ENCODE results near the gene TRIM66.

The TRIM66 gene

DNA sequence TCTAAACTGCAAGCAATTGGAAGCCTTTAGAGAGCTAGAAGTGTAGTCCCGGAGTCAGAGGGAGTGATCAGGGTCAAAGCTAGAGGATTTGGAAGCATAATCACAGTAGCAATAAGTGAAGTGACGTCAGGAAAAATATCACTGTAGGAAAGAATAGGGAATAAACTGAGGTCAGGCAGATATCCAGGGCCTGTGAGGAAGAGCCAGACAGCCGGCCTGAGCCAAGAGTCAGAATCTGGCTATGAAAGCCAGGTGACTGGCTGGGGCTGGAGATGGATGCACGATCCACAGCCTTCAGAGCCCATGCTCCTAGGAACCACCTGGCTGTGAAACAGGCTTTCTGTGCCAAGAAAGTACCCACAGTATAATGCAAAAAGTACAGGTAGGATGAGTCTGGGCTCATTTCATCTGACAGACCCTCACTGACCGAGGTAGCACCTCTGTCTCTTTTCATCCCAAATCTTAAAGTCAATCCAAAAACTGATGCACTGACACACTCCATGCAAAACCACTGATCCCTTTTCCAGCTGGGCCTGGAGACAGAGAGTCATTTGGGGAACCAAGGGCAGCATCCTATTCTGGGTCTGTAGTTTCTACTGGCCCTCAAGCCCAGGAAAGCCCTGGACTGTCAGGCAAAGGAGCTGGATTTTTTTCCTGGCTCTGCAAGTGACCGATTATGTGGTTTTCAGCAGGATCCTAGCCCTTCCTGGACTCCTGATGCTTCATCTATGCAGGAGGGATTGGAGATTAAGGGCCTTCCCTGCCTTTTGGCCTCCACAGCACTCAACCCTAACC, 21.3 kb downstream of the TRIM66 start:
- no peak for DNase-seq (ENCODE audit: low read depth in 3 of 3, low spot score in 1 of 3)

DNA sequence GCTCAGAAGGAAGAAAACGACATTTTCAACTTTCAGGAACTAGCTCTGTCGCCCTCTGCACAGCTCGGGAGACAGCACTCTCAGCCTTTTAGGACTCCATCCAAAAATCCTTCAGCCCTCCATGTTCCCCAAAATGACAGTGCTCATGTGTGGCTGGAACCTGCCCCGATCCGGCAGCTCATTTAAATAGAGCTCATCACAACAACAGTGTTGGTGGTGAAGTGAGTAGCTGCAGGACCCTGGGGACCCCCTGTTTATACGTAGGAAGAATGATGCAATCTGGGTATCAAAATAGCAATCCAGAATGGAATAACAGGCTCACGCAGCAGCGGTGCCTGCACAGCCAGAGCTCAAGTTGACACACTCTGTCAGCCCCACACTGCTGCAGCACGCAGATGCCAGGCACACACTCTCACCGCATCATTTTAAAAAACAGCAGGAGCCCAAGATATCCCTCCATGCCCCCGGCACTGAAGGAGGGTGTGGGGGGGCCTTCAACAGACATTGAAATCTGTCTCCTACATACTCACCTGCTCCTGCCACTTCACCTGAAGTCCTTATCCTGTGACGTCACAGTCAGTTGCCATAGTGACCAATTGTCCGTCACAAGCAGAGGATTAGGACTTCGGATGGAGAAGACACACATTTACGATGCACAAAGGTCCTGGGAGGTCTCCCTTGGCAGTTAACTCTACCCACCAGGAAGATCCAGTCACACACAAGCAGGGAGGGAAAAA, 24.0 kb downstream of the TRIM66 start:
- no peak for DNase-seq (ENCODE audit: low read depth in 3 of 3, low spot score in 1 of 3)

DNA sequence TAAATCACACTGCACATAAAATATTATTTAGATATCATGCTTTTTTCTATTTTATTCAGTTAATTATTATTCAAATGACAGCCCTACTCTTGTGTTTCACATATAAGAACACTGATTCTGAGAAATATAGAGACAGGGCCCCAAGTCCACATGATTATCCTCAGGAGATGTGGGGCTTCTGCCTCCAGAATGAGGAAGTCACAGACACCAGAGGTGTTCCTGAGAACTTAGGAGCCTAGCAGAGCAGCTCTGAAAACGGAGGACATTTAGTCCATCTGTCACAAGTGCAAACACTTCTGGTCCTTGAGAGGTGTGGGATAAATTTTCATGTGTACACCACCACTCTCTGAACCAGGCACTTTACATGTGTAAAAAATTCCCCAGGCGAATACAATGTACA, 26.2 kb downstream of the TRIM66 start:
- DNase-seq (ENCODE audit: low read depth in 3 of 3, low spot score in 1 of 3), result no peak

DNA sequence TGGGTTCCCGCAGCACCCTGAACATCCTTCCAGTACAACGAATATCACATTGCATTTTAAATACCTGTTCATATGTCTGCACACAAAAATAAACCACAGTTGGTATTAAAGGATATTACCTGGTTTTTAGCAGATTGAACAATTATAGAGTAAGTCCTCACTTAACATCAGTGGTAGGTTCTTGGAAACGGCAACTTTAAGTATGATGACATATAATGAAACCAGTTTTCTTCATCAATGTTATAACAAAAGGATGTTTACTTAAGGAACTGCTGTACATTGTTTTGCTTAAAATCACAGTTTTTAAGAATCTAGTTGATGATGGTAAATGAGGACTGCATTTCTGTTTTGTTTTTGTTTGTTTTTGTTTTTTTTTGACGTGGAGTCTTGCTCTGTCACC, 28.0 kb downstream of the TRIM66 start:
- no peak for DNase-seq (ENCODE audit: low read depth in 3 of 3, low spot score in 1 of 3)

DNA sequence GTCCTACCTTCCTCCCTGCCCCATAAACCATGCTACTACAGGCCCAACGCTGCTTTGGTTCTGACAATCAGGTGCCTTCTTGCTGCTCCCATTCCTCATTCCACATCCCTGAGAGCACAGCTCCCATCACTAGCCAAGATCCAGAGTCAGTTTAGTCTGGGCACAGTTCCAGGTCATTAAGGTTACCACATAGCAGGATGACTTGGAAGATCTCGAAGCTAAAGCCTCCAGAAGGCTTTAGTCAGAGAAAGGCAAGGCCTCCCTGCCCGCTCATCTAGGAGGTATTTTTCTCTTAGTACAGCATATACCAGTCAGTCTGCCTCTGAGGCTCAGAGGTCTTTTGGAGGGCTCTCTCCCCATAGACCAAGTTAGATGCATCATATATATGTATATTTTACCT, 30.3 kb downstream of the TRIM66 start:
- no peak for DNase-seq (ENCODE audit: low read depth in 3 of 3, low spot score in 1 of 3)

DNA sequence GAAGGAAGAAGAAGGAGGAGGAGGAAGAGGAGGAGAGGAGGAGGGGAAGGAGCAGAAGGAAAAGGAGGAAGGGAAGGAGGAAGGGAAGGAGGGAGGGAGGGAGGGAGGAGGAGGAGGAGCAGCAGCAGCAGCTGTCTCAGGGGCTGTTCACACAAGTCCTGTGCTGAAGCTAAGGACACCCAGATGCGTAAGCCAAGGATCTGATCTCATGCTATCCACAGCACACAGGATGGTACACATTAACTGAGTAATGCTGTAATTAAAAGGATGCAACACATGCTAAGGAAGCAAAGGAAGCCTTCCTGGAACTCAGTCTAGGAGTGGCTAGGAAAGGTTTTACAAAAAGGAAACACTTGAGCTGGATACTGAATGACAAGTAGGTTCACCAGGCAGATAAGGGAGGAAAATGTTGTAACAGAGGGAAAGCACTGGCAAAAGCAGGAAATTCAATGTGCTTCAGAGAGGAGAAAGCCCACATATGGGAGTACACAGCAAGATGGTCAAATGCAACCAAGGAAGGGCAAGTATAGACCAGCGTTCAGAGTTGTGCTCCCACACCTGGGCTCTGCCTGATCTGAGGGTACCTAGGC, 32.0 kb downstream of the TRIM66 start:
- DNase-seq (ENCODE audit: low read depth in 3 of 3, low spot score in 1 of 3), result no peak

DNA sequence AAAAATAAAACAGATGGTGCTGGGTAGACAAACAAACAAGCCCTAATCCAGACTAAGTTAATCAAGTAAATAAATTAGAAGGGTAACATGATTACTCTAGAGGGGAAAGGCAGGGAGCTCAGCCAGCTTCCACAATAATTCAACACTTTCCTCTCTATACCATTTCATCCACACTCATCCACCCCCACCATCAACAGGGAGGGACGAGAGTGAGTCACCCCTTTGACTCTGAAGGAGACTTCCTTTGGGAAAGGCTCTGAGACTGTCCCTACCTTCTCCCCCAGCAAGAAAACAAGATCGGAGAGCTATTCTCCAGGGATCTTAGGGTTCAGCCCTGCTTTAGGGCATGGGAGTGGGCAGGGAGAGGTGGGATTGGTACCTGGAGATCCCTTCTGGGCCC, 33.1 kb downstream of the TRIM66 start:
- DNase-seq (ENCODE audit: low read depth in 3 of 3, low spot score in 1 of 3), result no peak

DNA sequence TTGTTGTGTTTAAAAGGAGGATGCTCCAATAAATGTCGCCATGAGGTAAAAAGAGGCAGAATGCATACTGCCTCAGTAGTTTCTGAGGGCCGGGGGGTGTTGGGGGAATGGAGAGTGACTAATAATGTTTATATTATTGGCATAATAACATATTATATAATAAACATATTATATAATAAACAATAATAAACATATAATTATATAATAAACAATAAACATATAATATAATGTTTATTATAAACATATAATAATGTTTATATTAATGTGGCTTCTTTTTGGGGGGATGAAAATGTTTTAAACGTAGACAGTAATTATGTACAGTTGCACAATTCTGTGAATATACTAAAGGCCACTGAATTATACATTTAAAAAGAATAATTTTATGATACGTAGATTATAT, 35.6 kb downstream of the TRIM66 start:
- DNase-seq (ENCODE audit: low read depth in 3 of 3, low spot score in 1 of 3), result no peak

DNA sequence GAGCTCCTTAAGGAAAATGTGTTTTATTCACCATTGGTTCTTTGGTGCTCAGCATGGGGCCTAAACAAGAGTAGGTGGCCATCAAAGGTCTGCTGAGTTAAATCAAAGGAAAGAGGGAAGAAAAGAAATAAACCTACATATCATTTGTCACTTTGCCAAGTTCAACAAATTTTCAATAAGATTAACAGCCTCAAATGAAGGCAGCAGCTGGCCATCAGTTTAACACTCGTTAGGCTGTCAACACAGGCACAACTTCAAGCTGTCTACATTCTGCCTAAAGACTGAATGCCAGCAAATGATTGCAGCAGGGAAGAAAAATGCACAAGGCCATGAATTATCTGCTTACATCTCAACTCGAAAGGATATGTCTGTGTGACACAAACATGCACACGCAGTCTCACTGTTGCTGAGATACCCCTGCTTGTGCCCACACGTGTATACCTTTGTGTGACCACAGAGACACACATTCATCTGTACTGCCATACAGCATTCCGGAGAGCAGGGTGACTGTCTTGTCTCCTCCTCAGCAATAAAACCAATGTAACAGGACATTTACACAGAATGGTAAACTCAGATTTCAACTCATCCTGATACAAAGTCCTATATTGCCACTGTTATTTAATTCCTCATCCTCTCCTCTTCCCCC, 40.1 kb downstream of the TRIM66 start:
- DNase-seq (ENCODE audit: low read depth in 3 of 3, low spot score in 1 of 3), result no peak

DNA sequence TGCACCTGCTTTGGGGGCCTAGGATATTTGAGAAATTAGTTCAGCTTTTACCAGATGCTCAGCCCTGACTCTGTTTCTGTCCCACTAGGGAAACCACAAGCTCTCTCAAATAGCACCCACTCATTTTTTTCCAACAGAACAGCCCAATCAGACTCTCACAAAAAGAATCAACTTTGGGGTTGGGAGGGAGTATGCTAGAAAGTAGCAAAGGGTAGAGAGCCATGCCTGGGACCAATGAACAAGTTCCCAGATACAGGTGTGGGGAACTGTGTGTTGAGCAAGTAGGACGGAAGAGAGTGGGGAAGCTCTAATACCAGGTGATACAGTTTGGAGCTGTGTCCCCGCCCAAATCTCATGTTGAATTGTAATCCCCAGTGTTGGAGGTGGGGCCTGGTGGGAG, 41.1 kb downstream of the TRIM66 start:
- no peak for DNase-seq (ENCODE audit: low read depth in 3 of 3, low spot score in 1 of 3)

DNA sequence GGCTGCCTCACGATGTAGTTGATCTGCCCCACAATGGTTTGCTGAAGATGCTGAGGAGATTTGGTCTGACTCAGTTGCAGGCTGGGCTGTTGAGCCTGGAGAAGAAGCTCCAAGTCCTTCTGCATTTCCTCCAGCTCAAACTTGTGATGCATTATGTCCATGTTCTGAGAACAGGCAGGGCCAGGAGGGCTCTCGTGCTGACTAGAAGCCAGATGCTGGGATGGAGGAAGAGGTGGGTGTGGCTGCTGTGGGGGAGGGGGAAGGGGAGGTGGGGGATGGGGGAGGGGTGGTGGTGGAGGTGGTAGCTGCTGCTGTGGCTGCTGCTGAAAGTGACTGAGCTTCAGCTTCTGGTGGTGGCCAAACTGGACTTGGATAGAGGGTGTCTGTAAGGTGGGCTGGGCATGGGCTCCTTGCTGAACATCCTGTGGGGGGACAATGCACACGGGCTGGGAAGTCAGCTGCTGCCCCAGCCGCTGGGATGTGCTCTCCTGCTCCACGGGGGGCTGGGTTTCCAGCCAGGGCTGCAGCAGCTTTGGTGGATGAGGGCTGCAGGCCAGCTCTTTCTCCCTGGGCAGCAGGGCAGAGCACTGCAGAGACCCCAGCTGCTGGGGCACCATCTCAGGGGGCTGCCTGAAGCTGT, 42.1 kb downstream of the TRIM66 start:
- DNase-seq (ENCODE audit: low read depth in 3 of 3, low spot score in 1 of 3), result no peak

DNA sequence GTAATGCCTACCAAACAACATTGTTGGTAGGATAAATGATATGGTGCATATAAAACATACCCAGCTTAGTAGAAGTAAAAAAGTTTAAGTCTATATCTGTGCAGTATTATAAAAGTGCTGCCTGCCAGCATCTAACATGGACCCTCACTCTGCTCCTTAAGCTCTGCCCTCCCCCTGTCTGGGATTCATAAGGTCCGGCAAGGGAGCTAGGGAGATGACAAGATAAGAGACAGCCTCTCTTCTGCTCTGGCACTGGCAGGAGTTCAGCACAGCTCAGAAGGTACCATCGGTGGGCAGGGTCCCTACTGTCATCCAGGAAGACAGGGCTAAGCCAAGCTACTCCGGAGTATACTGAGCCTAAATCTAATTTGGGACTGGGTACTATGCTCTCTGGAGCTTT, 42.8 kb downstream of the TRIM66 start:
- no peak for DNase-seq (ENCODE audit: low read depth in 3 of 3, low spot score in 1 of 3)

DNA sequence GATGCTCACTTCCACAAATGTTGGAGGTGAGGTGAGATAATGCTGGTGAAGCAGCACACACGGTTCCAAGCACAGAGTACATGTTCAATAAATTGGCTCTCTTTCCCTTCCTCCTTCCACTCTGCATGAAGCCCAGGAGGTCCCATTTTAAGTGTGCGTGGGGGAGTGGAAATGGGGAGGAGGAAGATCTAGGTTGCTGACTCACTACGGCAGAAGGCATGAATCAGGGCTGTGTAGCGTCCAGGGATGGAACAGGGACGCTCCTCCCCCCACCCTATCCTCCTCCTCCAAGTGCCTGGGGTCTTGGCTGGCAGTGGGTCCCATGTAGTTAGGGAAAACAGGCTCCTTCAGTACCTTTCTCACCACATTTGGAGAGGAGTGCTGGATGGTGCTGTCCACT, 44.2 kb downstream of the TRIM66 start:
- DNase-seq (ENCODE audit: low read depth in 3 of 3, low spot score in 1 of 3), result no peak

DNA sequence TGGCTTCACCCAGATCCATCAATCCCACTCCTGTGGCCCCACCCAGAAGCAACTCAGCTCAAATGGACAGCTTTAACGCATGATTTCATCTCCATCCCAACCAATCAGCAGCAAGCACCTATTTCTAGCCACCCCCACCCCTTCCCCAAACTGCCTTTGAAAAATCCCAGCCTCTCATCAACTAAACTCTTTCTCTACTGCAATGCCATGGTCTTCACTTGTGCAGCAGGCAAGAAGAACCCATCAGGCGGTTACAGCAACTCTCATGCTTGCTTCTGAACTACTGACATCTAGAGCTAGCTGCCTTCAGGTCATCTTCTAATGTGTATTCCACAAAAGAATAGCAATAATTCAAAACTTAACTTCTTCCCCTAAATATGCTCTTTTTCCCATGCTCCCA, 46.3 kb downstream of the TRIM66 start:
- no peak for DNase-seq (ENCODE audit: low read depth in 3 of 3, low spot score in 1 of 3)

DNA sequence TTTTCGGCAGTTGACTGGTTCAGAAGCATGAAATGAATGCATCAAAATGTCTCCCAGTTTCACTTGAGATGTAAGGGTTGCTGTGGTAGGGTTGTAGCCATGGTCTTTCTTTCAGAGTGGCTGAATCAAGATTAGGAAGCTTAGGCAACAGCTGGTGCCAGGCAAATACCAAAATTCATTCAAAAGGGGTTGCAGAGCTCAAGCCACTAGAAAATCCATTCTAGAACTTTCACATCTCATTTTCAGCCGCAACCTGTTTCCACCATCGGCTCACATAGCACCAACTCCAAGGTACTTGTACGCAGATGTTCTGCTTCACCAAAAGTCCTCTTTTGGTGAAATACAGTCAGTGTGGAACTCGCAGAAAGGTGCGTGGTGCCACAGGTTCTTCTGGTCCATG, 48.0 kb downstream of the TRIM66 start:
- no peak for DNase-seq (ENCODE audit: low read depth in 3 of 3, low spot score in 1 of 3)

DNA sequence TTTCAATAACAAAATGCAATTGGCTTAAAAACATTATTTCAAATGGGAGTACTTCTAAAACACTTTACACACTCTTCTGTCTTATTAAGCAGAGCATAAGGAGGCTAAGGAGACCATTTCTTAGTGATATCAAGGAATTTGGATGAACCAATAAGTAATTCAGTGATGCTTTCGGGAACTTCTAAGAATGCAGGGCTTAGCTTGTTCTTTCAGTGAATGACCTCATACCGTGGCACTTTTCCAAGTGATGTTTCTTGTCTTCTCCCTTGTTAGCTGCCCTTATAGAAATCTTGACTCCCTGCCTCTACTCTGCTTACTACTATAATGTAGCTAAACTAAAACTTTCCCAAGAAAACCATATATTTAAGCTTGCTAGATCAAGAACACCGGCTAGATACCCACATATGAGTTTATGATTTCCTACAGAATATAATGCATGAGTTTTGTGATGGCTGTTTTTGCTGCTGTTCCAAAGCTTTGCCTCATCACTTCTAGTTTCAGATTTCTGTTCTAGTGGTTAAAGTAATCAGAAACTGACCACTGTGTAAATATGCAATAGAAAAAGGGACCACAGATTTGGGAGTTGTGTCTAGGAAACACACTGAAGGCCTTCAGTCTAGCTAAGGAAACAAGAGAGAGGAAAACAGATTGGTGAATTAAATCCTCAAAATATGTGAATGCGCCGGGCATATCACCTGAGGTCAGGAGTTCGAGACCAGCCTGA, 50.9 kb downstream of the TRIM66 start:
- no peak for DNase-seq (ENCODE audit: low read depth in 3 of 3, low spot score in 1 of 3)

DNA sequence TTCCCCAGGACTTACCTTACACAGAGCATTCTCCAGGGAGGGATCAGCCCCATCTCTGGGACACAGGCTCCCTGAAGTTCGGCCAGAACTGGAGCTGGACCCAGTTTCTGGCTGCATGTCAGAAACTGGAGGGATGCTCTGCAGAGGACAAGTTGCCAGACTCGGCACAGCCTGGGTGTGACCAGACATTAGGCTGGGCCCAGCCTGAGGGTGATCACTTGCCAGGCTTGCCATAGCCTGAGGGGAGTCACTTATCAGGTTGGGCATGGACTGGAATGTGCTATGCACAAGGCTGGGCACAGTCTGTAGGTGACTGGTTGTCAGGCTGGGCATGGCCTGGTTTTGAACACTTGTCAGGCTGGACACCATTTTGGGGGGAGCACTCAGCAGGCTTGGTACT, 57.8 kb downstream of the TRIM66 start:
- DNase-seq (ENCODE audit: low read depth in 3 of 3, low spot score in 1 of 3), result no peak

DNA sequence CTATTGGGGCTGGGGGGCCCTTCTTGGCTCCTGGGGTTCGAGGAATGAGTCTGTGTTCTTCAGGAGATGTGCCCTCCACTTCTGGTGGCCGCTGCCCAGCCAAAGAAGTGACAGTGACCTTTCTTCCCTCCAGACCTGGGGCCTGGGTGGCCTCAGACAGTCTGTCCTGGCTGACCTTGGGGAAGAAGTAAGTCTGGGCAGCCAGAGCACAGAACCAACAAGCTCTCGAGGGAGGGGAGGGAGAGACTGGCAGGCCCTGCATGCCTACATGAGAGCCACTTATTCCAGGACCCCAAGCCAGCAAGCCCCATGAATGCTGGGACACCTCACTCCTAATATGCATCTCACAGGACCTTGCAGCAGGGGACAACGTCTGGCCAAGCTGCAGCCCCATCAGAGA, 61.3 kb downstream of the TRIM66 start:
- DNase-seq (ENCODE audit: low read depth in 3 of 3, low spot score in 1 of 3), result no peak

DNA sequence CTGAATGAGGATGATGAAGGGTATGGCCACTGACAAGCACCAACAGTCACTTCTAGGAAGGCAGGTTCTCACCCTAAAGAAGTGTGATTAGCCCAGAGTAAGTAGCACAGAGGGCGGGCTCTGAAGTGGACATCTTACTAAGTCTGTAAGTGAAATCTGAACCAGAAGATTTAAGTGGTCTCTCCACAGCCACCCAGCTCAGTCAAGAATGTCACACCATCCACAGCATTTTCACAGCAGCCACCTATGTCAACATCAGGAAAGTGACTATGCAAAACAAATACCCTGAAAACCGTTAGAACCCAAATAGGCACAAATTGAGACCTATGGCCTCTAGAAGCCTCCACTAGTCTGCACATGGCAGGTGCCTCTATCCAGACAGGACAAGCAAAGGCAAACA, 65.4 kb downstream of the TRIM66 start:
- DNase-seq (ENCODE audit: low read depth in 3 of 3, low spot score in 1 of 3), result no peak

DNA sequence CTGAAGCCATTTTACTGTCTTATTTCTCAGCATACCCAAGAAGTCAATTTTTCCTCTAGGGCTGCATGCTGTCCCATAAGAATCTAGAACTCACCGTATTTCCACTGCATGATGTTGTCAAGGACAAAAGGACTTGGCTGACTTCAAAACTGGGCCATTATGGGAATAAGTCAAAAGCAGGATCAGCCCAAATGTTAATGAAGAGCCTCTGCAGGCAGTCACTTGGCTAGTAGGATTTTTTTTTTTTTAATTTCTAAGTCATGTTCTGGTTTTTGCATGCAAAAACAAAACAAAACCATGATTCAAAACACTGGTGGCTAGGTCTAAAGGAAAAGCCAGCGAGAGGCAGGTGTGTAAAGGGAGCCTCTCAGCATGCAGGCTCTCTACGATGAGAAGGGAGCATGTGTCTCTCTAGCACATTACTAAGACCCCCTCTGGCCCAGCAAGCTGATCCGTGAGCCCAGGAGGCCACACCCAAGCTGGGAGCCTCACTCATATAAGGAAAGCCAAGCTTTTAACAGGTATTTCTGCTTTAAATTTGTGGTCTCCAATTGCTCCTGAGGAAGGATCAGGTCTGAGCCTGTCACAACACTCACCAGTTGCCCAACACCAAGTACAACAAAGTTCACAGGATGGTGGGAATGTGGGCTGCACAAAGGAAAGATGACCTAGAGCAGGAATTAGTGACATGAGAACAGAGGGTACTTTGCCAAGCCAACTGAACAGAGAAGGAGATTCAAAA, 67.0 kb downstream of the TRIM66 start:
- DNase-seq (ENCODE audit: low read depth in 3 of 3, low spot score in 1 of 3), result no peak

Data from stimulated activated CD4-positive, alpha-beta T cell treated with anti-CD3 and anti-CD28 coated beads, TNF-alpha, amount 100 ng/mL, for 1 hour (primary cell).